GM11168 (cell line): ENCODE measurements around the gene RNF225.
"Not testable (repeated sequence)": the region's sequence is repeated elsewhere in the genome, so short reads cannot be mapped to it uniquely, and the experiment has no call there.

Experiments used
- in situ Hi-C: fragments of 300-500 bp; cut with MboI; formaldehyde crosslinking; loops from one replicate; pipeline ENCODE4 v1.12.0; 2022; ENCODE audit warnings: low sequenced_read_pairs; ENCODE audit not compliant: unreplicated experiment

RNF225 gene

DNA sequence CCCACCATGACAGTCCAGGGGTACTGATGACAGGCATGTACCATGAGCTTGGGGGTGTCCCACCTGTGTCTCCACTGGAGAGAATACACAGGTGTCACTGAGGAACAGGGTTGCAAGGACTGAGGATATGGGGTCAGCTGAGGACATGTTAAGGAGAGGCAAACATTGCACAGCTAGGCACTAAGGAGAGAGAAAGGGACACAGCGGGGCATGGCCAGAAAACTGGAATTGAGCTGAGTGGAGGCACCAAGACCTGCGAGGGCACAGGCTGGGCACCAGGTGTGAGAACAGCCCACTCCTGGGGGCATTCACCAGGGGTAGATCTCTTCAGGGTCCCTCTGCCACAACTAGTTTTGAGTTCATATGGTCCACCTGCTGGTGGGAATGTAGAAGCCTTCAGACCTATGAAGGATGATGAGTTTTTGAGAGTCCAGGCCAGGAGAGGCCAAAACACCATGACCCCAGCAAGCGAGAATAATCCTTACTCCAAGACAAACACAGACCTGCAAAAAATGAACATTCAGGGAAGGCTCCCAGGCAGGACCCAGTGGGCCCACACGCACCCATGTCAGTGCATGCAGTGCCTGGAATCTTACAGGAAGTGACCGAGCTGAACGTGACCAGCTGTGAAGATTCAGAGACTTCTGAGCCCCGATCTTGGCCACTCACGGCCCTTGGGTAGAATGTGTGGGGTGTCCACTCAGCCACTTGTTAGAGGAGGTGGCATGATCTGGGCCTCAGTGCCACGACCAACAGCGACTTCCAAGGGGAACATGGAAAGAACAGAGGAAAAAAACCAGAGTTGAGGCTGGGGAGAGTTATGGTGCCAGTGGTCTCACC is 11.6 kb downstream of the RNF225 start:
- in situ Hi-C loops: no loop called here

GRCh38 chr19:58407658-58408151 is 12.2 kb downstream of the RNF225 start:
- in situ Hi-C loops: no loop called here

DNA sequence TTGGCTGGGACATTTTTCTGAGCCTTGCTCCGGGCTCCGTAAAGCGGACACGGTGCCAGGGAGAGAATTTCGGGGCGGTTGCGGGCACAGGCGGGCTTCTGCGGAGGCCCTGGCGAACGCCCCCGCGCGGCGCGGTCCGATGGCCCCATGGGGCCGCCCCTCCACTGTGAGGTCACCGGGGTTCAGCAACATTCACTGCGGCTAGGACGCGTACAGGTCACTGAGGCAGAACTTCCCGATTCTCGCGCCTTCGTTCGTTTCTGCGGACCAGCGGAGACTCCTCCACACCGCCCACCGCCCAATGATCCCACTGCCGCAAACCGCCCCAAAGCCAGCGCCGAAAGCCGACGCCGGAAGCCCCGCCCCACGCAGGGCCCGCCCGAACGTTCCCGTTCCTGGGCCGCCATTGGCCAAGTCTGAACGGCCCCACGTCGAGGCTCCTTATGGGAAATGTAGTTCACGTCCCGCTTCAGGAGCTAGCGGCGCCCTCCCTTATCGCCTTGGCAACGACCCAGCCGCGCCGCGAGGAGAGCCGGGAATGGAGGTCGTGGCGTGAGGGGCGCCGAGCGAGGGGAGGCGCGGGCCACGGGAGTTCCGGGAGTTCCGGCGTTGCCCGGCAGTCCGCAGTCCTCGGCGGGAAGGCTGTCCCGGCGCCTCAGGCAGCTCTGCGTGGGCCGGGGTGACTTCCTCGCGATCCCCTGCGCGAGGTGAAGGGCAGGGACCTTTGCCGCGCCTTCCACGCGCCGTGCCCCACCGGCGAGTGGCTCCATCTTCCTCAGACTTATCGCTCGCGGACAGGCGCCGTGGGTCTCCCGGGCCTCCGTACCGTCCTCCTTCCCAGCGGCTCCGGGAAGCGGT is 12.9 kb downstream of the RNF225 start, which contains the start of gene ZNF584:
Gene ZNF584, plus strand, starts transcription at position 498 of the 858 bp plus-strand sequence. CDS start 499 bp downstream, outside the sequence.
- in situ Hi-C loops: no loop called here

- in situ Hi-C loops: no loop called here
These were observed 13.7 kb downstream of the RNF225 start for GRCh38 chr19:58409010-58409790.

DNA sequence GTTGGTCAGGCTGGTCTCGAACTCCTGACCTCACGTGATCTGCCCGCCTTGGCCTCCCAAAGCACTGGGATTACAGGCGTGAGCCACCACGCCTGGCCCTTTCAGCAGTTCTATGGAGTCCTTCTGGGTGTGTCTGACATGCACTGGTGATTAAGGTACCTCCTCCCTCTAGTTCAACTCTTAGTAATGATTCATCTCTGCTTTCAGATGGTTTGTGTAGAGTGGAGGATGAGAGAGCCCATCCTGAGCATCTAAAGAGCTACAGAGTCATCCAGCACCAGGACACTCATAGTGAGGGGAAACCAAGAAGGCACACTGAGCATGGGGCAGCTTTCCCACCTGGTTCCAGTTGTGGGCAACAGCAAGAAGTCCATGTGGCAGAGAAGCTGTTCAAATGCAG is 21.1 kb downstream of the RNF225 start:
- in situ Hi-C loops: no loop called here

DNA sequence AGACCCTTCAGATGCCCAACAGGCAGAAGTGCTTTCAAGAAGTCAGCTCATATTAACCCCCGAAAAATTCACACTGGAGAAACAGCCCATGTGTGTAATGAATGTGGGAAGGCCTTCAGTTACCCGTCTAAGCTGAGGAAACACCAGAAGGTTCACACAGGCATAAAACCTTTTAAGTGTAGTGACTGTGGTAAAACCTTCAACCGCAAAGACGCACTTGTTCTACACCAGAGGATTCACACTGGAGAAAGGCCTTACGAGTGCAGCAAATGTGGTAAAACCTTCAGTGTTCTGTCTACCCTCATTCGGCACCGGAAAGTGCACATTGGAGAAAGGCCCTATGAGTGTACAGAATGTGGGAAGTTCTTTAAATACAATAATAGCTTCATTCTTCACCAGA is 21.6 kb downstream of the RNF225 start:
- in situ Hi-C loops: no loop called here

DNA sequence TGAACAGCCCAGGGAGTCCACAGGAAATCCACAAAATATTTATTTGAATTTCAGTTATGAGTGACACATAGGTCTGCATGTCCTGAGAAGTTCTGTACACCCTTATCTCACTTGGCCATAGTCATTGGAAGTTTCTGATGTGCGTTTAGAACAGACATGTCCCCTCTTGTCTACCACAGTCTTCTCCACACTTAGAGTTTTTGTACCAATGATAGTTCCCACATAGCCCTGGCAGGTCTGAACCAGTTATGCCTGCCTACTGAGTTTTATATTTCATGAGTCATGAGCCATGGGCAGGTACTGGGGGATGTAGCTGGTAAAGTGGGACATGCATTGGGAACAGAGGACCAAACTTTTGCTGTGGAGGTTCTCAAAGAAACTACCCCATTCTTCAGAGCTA is 33.2 kb downstream of the RNF225 start:
- in situ Hi-C loops: no loop called here

GRCh38 chr19:58429745-58430144 is 34.3 kb downstream of the RNF225 start:
- in situ Hi-C loops: no loop called here

DNA sequence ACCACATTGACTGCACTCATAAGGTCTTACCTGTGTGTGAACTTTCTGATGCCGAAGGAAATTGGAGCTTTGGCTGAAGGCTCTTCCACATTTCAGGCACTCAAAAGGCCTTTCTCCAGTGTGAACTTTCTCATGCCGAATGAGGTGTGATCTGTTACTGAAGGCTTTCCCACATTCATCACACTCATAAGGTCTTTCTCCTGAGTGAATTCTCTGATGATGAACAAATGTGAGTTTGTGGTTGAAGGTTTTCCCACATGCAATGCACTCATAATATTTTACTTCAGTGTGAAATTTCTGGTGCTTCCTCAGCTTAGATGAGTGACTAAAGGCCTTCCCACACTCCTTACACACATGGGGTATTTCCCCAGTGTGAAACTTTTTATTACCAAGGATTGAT is 38.8 kb downstream of the RNF225 start:
- in situ Hi-C loops: no loop called here

DNA sequence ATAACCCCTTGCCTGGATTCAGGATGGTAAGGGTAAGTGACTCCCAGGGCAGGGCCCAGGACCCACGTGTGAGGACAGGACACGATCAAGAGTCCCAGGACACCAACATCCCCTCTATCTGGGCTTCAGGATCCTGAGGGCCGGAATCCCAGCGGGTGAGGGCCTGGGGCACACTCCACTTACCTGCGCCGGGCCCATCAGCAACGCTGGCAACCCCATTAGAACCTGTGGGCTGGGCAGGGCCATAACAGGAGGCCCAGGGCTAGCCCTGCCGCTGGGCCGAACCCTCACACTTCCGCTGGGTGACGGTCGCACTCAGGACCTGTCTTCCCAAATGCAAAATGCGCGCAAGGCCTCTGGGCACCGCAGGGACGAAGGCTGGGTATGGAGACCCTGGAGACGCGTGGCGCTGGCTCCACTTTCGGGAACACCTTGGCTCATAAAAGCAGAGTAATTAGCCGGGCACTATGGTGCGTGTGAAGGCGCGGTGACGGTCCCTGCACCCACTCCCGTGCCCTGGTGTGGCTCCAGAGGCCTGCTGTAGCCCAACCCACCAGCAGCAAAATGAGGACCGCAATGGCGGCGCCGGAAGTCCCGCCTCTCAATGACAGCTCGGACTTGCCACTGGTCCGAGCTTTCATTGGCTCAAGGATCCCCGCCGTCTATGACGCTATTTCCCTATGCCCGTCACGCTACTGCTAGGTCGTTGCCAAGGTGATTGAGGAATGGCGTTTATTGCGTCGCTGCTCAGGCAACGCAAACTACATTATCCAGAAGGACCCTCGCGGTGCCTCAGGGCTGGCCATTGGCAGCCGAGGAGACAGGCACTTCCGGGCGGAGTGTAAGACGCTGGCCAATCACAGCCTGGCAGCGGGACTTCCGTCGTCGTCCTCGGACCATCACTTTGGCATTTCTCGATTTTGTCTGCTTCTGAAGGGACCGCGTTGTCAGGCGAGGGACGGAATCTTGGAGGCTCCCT is 44.4 kb downstream of the RNF225 start, which contains the start of gene ZNF132:
Gene ZNF132, minus strand, starts transcription at position 578 of the 979 bp plus-strand sequence. Its CDS starts 332 bp downstream, at position 246.
- in situ Hi-C loops: no loop called here

- in situ Hi-C loops: no loop called here
These were observed 45.1 kb downstream of the RNF225 start for GRCh38 chr19:58440556-58440955.

GRCh38 chr19:58442986-58443385 is 47.5 kb downstream of the RNF225 start:
- in situ Hi-C loops: not testable (repeated sequence)
